Panc1 (cell line): ENCODE results near the gene PHF13.

ENCODE experiments used
- CTCF ChIP-seq: fragments of 450-650 bp; IDR thresholded peaks from 2 replicates; pipeline ENCODE4 v1.5.1; 2017; ENCODE audit warnings: mild to moderate bottlenecking
- POLR2AphosphoS5 ChIP-seq: IDR thresholded peaks from 2 replicates; pipeline ENCODE4 v1.6.1; 2012; ENCODE audit warnings: mild to moderate bottlenecking, low read depth, low read length, moderate library complexity
- REST ChIP-seq, 2 experiments: IDR thresholded peaks; 2 replicates each; pipeline ENCODE4 v1.6.1; 2011 to 2012; ENCODE audit warnings: low read depth in 2 of 2, control low read depth in 1 of 2, low read length in 1 of 2, mild to moderate bottlenecking in 1 of 2, moderate library complexity in 1 of 2; ENCODE audit not compliant: insufficient read depth in 1 of 2

GRCh38 chr1:6646499-6647148, 33.1 kb downstream of the PHF13 start:
- no peak for TF ChIP-seq CTCF
- TF ChIP-seq REST (IDR thresholded peaks at IDR 0.05; ENCODE audit: insufficient read depth in 1 of 2, low read depth in 2 of 2, low read length in 1 of 2), result no peak
- TF ChIP-seq POLR2AphosphoS5, result no peak
